ENCODE measurements around the gene LRP8.
"Not testable (repeated sequence)": the region's sequence is repeated elsewhere in the genome, so short reads cannot be mapped to it uniquely, and the experiment has no call there.

Gene LRP8

GRCh38 chr1:53283156-53283555 lies 44.7 kb downstream of the LRP8 start:
- DNase-seq (ENCODE audit: low spot score): not testable (repeated sequence)

- DNase-seq (ENCODE audit: low spot score): no peak
Measured at GRCh38 chr1:53281133-53281532, 46.7 kb downstream of the LRP8 start.

- no peak for DNase-seq (ENCODE audit: low spot score)
Measured at GRCh38 chr1:53280496-53280895, 47.4 kb downstream of the LRP8 start.

GRCh38 chr1:53279296-53280200 lies 48.3 kb downstream of the LRP8 start:
- DNase-seq (ENCODE audit: low spot score): no peak

GRCh38 chr1:53278298-53278725 lies 49.6 kb downstream of the LRP8 start:
- DNase-seq (ENCODE audit: low spot score): no peak

GRCh38 chr1:53277326-53277725 lies 50.5 kb downstream of the LRP8 start:
- DNase-seq (ENCODE audit: low spot score): no peak

- DNase-seq (ENCODE audit: low spot score): no peak
Measured at GRCh38 chr1:53276902-53277281, 51.0 kb downstream of the LRP8 start.

- no peak for DNase-seq (ENCODE audit: low spot score)
Measured at GRCh38 chr1:53276153-53276901, 51.5 kb downstream of the LRP8 start.

- DNase-seq (ENCODE audit: low spot score): no peak
Measured at GRCh38 chr1:53275566-53275965, 52.3 kb downstream of the LRP8 start.

- no peak for DNase-seq (ENCODE audit: low spot score)
Measured at GRCh38 chr1:53274541-53275185, 53.2 kb downstream of the LRP8 start.

GRCh38 chr1:53274026-53274425 lies 53.8 kb downstream of the LRP8 start:
- no peak for DNase-seq (ENCODE audit: low spot score)

- no peak for DNase-seq (ENCODE audit: low spot score)
Measured at GRCh38 chr1:53273526-53273925, 54.3 kb downstream of the LRP8 start.

GRCh38 chr1:53272349-53272748 lies 55.5 kb downstream of the LRP8 start:
- no peak for DNase-seq (ENCODE audit: low spot score)

GRCh38 chr1:53271446-53272090 lies 56.3 kb downstream of the LRP8 start:
- no peak for DNase-seq (ENCODE audit: low spot score)

- no peak for DNase-seq (ENCODE audit: low spot score)
Measured at GRCh38 chr1:53270873-53271272, 57.0 kb downstream of the LRP8 start.

- DNase-seq (ENCODE audit: low spot score): no peak
Measured at GRCh38 chr1:53270107-53270506, 57.8 kb downstream of the LRP8 start.

- DNase-seq (ENCODE audit: low spot score): no peak
Measured at GRCh38 chr1:53267761-53268160, 60.1 kb downstream of the LRP8 start.

- DNase-seq (ENCODE audit: low spot score): no peak
Measured at GRCh38 chr1:53266038-53266437, 61.8 kb downstream of the LRP8 start.

GRCh38 chr1:53265581-53265980 lies 62.3 kb downstream of the LRP8 start:
- DNase-seq (ENCODE audit: low spot score): no peak

- DNase-seq (ENCODE audit: low spot score): no peak
Measured at GRCh38 chr1:53264048-53264447, 63.8 kb downstream of the LRP8 start.

- no peak for DNase-seq (ENCODE audit: low spot score)
Measured at GRCh38 chr1:53262000-53262399, 65.9 kb downstream of the LRP8 start.

GRCh38 chr1:53260631-53261247 lies 67.1 kb downstream of the LRP8 start:
- DNase-seq (ENCODE audit: low spot score): no peak
